VCaP (cell line): ENCODE measurements around the gene TIGD2.
A peak's percentile ranks its signal among the peaks of the same experiment; 100 is the strongest.

Source experiments
- H3K27ac ChIP-seq: fragments of 450-650 bp; 2 replicates; pipeline ENCODE4 v1.5.1; 2017
- TF ChIP-seq, protein P1 (sequence below): fragments of 450-650 bp; conservative IDR thresholded peaks from 2 replicates; pipeline ENCODE4 v1.5.1; 2017; ENCODE audit warnings: mild to moderate bottlenecking, moderate library complexity

TIGD2 gene

GRCh38 chr4:89108091-89108490, 3.2 kb upstream of the TIGD2 start:
- TF ChIP-seq, protein P1, sequence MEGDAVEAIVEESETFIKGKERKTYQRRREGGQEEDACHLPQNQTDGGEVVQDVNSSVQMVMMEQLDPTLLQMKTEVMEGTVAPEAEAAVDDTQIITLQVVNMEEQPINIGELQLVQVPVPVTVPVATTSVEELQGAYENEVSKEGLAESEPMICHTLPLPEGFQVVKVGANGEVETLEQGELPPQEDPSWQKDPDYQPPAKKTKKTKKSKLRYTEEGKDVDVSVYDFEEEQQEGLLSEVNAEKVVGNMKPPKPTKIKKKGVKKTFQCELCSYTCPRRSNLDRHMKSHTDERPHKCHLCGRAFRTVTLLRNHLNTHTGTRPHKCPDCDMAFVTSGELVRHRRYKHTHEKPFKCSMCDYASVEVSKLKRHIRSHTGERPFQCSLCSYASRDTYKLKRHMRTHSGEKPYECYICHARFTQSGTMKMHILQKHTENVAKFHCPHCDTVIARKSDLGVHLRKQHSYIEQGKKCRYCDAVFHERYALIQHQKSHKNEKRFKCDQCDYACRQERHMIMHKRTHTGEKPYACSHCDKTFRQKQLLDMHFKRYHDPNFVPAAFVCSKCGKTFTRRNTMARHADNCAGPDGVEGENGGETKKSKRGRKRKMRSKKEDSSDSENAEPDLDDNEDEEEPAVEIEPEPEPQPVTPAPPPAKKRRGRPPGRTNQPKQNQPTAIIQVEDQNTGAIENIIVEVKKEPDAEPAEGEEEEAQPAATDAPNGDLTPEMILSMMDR: no peak
- H3K27ac ChIP-seq: no peak overlapping the region

DNA sequence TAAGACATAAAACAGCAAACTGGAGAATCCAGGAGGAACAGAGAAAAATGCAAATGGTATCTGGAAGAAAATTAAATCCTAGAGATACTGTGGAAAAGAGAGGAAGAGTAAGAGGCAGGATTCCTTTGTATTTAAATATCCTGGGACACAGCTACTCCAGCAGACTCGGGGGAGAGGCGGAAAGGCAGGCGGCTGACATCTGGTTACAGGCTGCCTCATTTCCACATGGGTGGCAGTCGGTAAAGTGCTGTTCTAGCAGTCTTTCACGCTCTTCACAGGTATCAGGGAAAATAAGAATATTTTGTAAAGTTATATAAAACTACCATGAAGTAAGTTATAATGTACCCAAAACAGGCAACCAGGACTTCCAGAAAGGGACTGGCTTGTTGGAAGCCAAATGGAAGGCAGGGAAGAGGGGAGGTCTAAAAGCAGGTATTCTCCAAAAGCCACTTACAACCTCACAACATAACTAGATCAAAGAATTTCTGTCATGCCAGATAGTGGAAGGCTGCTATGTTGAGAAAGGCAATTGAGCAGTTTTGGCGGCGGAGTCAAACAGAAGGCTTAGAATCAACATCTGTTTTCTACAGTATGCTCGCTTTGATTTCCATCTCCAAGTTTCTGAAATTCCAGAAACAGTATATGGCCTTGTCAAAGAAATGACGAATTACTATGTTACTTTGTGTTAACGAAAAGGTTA, 1.3 kb upstream of the TIGD2 start:
- peak overlapping the region; percentile 94 for H3K27ac ChIP-seq
- TF ChIP-seq, protein P1: no peak

DNA sequence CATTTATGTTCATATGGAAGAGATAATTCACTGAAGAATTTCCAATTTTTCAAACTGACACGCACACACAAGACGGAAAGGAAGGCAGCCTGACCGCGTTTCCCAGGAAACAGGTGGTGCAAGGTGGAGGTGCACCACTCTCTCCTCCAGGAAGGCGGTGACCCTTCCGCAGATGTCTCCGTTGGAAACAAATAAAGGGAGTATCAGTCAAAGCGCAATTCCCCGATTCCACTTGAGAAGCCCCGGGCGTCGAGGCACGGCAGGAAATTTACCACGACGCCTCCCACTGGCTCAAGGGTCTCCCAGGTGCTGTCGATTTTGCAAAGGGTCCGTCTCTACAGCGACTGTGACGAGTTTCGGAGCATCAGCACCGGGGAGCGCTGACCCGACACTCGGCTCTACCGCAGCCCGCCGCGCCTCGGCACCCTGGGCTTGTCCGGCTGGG, 770 bp upstream of the TIGD2 start:
- peak overlapping the region; percentile 94 for H3K27ac ChIP-seq
- TF ChIP-seq, protein P1: no peak

DNA sequence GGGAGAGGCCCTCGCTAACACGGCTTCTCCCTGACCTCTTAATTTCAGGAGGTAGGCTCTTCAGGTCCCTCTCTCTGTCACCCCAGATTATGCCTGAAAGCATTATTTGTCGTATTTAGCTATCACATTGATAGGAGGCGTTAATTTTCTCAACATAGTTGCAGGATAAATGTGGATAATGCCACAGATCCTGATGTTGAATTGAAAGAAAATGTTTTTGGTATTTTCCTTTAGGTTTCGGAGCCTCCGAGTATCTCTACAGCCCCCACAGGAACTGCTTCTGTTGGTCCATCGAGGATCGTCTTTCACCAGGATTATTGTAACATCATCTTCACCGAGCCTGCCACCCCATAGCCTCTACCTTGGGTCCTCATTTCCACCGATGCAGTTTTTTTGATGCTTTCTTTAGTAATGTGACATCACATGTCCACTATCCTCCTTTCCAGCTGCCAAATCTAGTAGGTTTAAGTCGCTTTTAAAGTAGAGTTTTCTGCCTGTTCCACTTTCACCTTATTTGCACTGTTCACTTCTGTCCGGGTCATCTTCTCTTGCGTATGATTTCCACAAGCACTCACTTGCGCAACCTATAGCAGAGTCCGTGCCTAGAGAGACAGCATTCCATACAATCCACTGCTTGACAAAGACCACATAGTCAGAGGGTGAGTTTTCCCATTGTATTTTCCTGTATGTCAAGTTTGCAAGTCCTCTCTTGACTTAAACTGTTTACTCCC, 665 bp downstream of the TIGD2 start:
- TF ChIP-seq, protein P1: no peak
- peak overlapping the region; percentile 94 for H3K27ac ChIP-seq

- no peak overlapping the region for H3K27ac ChIP-seq
- TF ChIP-seq, protein P1: no peak
These were observed 2.1 kb downstream of the TIGD2 start for GRCh38 chr4:89113415-89113814.

DNA sequence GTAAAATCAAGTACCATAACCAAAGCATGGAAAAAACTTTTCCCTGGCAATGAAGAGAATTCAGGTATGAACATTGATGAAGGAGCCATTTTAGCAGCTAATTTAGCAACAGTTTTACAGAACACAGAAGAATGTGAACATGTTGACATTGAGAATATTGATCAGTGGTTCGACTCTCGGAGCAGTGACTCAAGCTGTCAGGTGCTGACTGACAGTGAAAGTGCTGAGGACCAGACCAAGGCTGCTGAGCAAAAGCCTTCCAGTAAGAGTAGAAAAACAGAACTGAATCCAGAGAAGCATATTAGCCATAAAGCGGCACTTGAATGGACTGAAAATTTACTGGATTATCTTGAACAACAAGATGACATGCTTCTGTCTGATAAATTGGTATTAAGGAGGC, 2.8 kb downstream of the TIGD2 start:
- H3K27ac ChIP-seq: no peak overlapping the region
- TF ChIP-seq, protein P1: no peak

GRCh38 chr4:89117115-89117514, 5.8 kb downstream of the TIGD2 start:
- H3K27ac ChIP-seq: no peak overlapping the region
- TF ChIP-seq, protein P1: no peak
